ENCODE data around the gene NKD1. TPM values are rescaled to one million over a fixed set of nuclear protein-coding genes. Genes with fewer than 3 reads are reported as not detected.

Gene NKD1
- total and polyA plus RNA-seq, 2 of the 8 experiments (the other 6 are each of a cell fraction or from before 2014, with no cell fraction given) = 0.70 to 4.5 TPM

DNA sequence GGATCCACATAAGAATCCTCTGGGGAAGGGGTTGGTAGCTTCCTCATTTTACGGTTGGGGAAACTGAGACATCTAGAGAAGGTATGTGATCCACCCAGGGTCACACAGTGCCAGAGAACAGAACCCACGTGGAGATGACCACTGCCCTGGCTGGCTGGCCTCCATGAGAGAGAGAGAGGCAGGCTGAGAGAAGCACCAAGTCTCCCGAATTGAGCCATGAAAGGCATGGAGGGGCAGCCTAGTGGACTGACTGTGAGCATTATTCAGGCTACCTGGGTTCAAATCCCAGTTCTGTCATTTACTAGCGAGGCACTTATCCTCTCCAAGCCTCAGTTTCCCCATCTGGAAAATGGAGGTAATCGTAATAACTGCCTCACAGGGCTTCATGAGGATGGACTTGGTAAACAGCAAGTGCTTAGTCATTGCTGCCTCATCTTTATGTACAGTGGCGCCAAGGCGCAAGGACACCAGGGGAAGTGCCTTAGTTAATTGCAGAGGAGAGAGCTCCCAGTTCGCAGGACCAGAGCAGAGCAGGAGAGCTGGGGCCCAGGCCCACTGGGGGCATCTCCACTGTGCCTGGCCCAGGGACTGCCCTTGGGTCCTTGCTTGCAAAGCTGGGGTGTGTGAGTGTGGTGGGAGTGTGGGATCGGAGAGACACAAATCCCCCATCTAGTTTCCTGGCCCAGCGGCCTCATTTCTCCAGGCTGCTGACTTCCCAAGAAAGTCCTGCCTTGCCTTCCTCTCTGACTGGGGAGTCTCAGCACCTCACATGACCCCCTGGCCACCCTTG lies 71.7 kb downstream of the NKD1 start (continued):
- no peak for TF ChIP-seq CTBP2 (IDR thresholded peaks at IDR 0.05; ENCODE audit: borderline replicate concordance, insufficient read depth, insufficient read length, low read length)
- TF ChIP-seq CREB1 (IDR thresholded peaks at IDR 0.05) = no peak
- no peak for TF ChIP-seq SP1 (IDR thresholded peaks at IDR 0.05; ENCODE audit: low read depth, low read length)
- no peak for TF ChIP-seq ASH2L (IDR thresholded peaks at IDR 0.05; ENCODE audit: low read length)
- TF ChIP-seq NRF1 (IDR thresholded peaks at IDR 0.05; ENCODE audit: low read depth, low read length) = no peak
- no peak for TF ChIP-seq SIN3A (conservative IDR thresholded peaks at IDR 0.05 in 1 of 2, IDR thresholded peaks at IDR 0.05 in 1 of 2; ENCODE audit: low read depth in 1 of 2, low read length in 2 of 2)
- TF ChIP-seq SIRT6 (IDR thresholded peaks at IDR 0.05; ENCODE audit: low read length) = no peak
- TF ChIP-seq CBX8 (IDR thresholded peaks at IDR 0.05; ENCODE audit: borderline replicate concordance, low read depth, low read length) = no peak

All from H1 (cell line).